Activated CD4-positive, alpha-beta T cell treated with anti-CD3 and anti-CD28 coated beads for 36 hours (primary cell): ENCODE data around the gene FAM72D. TPM values are rescaled to one million over a fixed set of nuclear protein-coding genes. Genes with fewer than 3 reads are reported as not detected.
"Not testable (repeated sequence)": the region's sequence is repeated elsewhere in the genome, so short reads cannot be mapped to it uniquely, and the experiment has no call there.

ENCODE experiments used
- ATAC-seq: fragments of 200-7000 bp; cut with Tn5 transposase; one replicate; pipeline ENCODE4 v1.10.0; 2021; ENCODE audit warnings: mild to moderate bottlenecking, moderate library complexity
- CTCF ChIA-PET: fragments of 350-600 bp; sonication (Branson Sonifier 250); formaldehyde crosslinking; loops from one replicate; lab custom pipeline; 2021; ENCODE audit warnings: antibody characterized with exemption; lab: Charles Lee
- POLR2A ChIA-PET: fragments of 350-600 bp; sonication (Branson Sonifier 250); formaldehyde crosslinking; loops from one replicate; lab custom pipeline; 2021; ENCODE audit warnings: antibody characterized with exemption, inconsistent platforms; lab: Charles Lee
- DNase-seq: peaks from one replicate; pipeline ENCODE4 v3.0.0-alpha.2; 2020
- H3K27ac Mint-ChIP-seq: one replicate; pipeline ENCODE4 v1.8.0; 2021; ENCODE audit warnings: mixed read lengths
- H3K27me3 Mint-ChIP-seq: one replicate; pipeline ENCODE4 v1.8.0; 2021; ENCODE audit warnings: mixed read lengths
- H3K36me3 Mint-ChIP-seq: one replicate; pipeline ENCODE4 v1.8.0; 2021; ENCODE audit warnings: low read depth, mixed read lengths
- H3K4me1 Mint-ChIP-seq: one replicate; pipeline ENCODE4 v1.8.0; 2021; ENCODE audit warnings: mixed read lengths
- H3K4me3 Mint-ChIP-seq: one replicate; pipeline ENCODE4 v1.8.0; 2021; ENCODE audit warnings: mild to moderate bottlenecking, moderate library complexity, mixed read lengths
- H3K9me3 Mint-ChIP-seq: one replicate; pipeline ENCODE4 v1.8.0; 2021; ENCODE audit warnings: low read depth, mixed read lengths
- intact Hi-C, 2 experiments: fragments of 100-400 bp; cut with DNase I in 1 of 2; cut with micrococcal nuclease in 1 of 2; formaldehyde crosslinking; loops; one replicate each; pipeline versions ENCODE4 v1.14.2 to v1.15.1; 2022 to 2024; cut with DNase I, micrococcal nuclease
- total RNA-seq, 2 experiments: library from RNA; stranded (reverse); gene quantifications; one replicate each; pipeline ENCODE4 v1.2.3, GENCODE V29; 2021

The FAM72D gene
- total RNA-seq, 2 experiments from 2014 or later = 25.9 to 33.0 TPM

DNA sequence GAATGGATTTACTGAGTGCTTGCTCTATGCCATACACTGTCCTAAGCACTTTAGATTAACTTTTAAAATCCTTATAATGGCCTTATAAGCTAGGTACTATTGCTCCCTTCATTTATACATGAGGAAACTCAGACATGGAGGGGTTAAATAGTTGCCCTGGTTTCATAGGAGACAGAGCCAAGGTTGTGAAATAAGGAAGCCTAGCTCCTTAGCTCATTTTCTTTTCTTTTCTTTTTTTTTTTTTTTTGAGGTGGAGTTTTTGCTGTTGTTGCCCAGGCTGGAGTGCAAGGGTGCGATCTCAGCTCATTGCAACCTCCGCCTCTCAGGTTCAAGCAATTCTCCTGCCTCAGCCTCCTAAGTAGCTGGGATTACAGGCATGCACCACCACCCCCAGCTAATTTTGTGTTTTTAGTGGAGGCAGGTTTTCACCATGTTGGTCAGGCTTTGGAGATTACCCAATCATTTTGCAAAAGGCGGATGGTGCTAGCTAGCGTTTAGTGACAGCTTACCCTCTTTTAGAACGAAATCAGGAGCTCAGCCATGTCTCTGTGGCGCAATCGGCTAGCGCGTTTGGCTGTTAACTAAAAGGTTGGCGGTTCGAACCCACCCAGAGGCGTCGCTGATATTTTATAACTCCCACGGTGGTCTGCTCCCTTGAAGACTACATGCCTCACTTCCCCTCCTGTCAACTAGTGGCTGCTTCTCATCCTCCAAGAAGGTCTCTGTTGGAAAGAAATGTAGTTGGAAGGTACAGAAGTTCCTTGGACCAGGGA lies 33.1 kb downstream of the FAM72D start:
- H3K27me3 Mint-ChIP-seq, H3K9me3 Mint-ChIP-seq, H3K27ac Mint-ChIP-seq, H3K36me3 Mint-ChIP-seq, POLR2A ChIA-PET, H3K4me3 Mint-ChIP-seq, H3K4me1 Mint-ChIP-seq, DNase-seq, intact Hi-C loops, ATAC-seq, CTCF ChIA-PET: not testable (repeated sequence)

DNA sequence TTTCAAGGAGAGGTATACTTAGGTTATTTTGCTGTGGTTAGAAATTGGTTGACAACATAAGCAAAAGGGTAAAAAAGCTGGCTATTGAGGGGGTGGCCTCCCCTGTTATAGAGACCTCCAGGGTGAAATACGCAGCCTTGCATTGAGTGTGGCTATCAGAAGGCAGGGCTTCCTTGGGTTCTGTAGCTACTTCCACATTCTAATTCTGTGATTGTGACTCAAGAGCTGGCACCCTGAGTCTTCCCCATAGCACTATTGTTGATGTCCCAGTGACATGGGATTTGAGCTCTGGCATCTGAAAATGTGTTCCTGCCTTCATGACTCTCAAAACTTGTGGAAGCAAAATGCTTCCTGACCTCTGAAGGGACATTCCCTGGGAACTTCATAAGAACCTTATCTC lies 38.7 kb downstream of the FAM72D start:
- H3K27ac Mint-ChIP-seq, intact Hi-C loops, H3K9me3 Mint-ChIP-seq, H3K4me1 Mint-ChIP-seq, CTCF ChIA-PET, POLR2A ChIA-PET, DNase-seq, H3K4me3 Mint-ChIP-seq, H3K36me3 Mint-ChIP-seq, ATAC-seq, H3K27me3 Mint-ChIP-seq: not testable (repeated sequence)

DNA sequence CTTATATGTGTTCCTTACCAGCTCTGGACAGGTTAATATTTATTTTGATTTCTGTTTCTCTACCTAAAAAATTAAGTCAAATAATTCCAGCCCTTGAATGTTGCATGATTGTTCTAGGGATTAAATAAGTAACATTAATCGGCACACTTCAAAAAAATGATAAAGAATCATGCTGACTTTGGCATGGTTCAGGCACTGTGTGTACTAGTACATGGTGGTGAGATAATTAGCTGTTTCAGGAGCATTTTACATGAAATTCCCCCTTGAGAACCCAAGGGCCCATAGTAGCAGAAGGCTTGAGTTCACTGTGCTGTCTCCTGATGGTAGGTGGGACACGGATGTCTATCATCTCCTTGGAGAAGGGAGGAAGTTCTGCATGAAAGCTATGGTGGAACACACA lies 44.8 kb downstream of the FAM72D start:
- H3K27me3 Mint-ChIP-seq, POLR2A ChIA-PET, intact Hi-C loops, DNase-seq, H3K9me3 Mint-ChIP-seq, H3K4me1 Mint-ChIP-seq, H3K4me3 Mint-ChIP-seq, H3K27ac Mint-ChIP-seq, ATAC-seq, H3K36me3 Mint-ChIP-seq, CTCF ChIA-PET: not testable (repeated sequence)

DNA sequence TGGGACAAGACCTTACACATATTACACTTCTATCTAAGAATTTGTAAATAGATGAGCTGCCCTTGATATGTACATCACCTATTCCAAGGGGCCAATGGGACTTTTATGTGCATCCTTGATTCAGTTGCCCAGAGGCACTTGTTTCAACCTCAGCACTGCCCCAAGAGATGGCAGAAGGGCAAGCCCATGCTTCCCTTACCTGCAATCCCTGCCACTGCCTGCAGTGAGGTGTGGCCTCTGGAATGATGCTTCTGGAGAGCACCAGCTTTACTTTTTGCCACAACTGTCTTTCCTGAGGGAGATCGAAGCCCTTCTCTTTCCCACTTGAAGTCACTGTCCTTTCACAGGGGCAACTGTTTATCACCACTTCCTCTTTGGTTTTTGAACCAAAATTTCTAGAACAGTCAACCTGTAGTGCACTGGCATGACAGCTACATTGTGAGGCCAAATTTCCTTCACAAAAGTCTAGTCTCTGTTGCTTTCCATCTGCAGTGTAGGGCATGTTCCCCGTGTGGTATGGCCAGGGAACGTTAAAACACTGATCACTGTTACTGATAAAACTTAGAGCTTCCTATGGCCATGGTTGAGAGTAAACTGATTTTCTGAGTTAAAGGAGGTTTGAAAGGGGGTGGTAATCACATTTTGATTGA lies 48.6 kb downstream of the FAM72D start:
- DNase-seq, CTCF ChIA-PET, intact Hi-C loops, ATAC-seq, H3K4me1 Mint-ChIP-seq, POLR2A ChIA-PET, H3K27ac Mint-ChIP-seq, H3K4me3 Mint-ChIP-seq, H3K36me3 Mint-ChIP-seq, H3K9me3 Mint-ChIP-seq, H3K27me3 Mint-ChIP-seq: not testable (repeated sequence)

DNA sequence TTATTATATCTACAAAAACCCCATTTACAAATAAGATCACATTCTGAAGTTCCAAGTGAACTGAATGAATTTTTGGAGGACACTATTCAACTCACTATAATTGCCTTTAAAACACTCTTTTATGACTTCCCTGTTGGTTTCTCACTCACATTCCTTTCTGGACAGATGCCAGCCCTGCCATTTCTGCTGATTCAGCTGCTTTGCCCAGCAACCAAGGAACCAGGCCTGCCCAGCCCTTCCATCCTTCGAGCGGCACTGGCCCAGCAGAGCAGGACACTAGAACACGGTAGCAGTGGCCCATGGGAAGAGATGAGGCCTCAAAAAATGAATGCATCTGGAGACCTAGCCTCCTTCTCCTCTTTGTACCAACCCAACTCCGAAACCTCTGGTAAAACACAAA lies 50.5 kb downstream of the FAM72D start:
- POLR2A ChIA-PET, H3K27ac Mint-ChIP-seq, H3K27me3 Mint-ChIP-seq, H3K4me3 Mint-ChIP-seq, ATAC-seq, H3K4me1 Mint-ChIP-seq, H3K36me3 Mint-ChIP-seq, CTCF ChIA-PET, DNase-seq, intact Hi-C loops, H3K9me3 Mint-ChIP-seq: not testable (repeated sequence)

DNA sequence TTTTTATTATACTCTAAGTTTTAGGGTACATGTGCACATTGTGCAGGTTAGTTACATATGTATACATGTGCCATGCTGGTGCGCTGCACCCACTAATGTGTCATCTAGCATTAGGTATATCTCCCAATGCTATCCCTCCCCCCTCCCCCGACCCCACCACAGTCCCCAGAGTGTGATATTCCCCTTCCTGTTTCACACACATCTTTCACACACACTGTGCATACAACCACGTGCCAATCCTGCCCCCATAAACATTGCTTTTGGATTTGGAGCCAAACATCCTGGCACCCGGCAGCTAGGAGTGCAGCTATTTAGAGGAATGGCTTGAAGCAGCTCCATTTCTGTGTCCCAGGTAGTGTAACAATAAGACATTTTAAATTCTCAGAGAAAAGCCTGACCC lies 51.4 kb downstream of the FAM72D start:
- H3K4me3 Mint-ChIP-seq, DNase-seq, ATAC-seq, H3K36me3 Mint-ChIP-seq, CTCF ChIA-PET, intact Hi-C loops, H3K4me1 Mint-ChIP-seq, H3K27me3 Mint-ChIP-seq, H3K27ac Mint-ChIP-seq, POLR2A ChIA-PET, H3K9me3 Mint-ChIP-seq: not testable (repeated sequence)

DNA sequence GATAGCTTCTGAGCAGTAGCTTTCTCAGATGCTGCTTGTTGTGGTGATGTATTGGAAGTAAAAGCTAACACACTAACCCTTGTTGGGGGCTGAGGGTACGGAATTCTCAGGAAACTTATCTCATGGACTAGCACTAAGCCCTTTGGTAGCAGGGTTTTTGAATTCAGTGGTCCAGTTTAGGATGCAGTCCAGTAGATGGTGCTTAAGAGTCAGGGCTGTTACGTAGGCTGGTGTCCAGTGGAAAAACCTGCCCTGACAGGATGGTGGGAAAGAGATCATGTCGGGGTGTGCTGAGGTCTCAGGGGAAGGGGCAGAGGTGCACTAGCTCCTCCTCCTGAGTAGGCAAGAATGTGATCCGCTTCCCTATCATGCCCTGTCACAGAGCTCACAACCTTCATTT lies 59.6 kb downstream of the FAM72D start:
- H3K4me1 Mint-ChIP-seq, intact Hi-C loops, H3K27ac Mint-ChIP-seq, ATAC-seq, H3K9me3 Mint-ChIP-seq, POLR2A ChIA-PET, H3K36me3 Mint-ChIP-seq, CTCF ChIA-PET, DNase-seq, H3K27me3 Mint-ChIP-seq, H3K4me3 Mint-ChIP-seq: not testable (repeated sequence)

DNA sequence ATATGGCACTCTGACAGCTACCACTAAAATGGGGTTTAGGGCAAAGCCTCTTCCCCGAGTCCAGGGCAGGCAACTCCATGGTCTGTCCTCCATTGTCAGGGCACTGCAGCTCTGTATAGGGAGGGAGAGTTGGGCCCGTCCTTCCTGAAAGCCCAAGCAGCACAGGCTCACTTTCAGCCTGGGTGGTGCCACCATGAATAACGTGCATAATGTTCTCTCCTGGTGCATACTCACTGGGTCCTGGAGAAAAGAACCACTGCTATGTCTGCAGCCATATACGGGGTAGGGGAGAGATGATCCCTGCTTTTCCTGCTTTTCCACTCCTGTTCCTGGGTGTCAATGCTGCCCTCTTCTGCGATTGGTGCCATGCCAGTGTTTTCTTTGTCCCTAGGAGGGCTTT lies 60.1 kb downstream of the FAM72D start:
- POLR2A ChIA-PET, H3K36me3 Mint-ChIP-seq: not testable (repeated sequence)

DNA sequence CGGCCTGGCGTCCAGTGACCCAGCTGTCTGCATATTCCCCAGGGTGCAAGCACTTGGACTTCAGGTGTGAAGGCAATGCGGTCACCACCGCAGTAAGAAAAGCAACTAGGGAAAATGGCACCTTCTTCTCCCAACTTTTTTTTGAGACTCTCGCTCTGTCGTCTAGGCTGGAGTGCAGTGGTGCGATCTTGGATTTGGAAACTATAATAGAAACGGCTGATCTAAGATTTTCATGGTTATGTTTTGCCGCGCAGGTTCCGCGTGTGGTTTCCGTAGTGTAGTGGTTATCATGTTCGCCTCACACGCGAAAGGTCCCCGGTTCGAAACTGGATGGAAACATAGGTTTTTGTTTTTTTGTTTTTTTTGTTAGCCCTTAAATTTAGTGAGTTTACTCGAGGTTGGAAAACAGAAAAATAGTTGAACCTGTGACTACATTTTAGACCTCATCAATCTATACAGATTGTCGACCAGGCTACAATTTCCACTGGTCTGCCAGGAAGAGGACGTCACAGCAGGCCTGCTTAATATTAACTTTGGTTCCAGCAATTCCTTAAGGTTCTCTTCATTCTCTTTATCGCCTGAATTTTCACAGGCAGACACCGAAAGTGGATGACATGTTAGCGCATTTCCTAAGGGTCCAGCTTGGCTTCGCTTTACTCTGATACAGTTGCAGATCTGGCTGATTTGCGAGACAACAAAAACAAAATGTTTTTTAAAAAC lies 61.3 kb downstream of the FAM72D start:
- H3K36me3 Mint-ChIP-seq, intact Hi-C loops, H3K27me3 Mint-ChIP-seq, H3K9me3 Mint-ChIP-seq, CTCF ChIA-PET, H3K4me1 Mint-ChIP-seq, POLR2A ChIA-PET: not testable (repeated sequence)
- ATAC-seq = peak; percentile 21
- Mint-ChIP-seq H3K27ac (peak overlapping the region; percentile 58), H3K4me3 (peak overlapping the region; percentile 69)
- peak; percentile 65 for DNase-seq

More for the DNA sequence above, 60.1 kb downstream of the FAM72D start:
- H3K9me3 Mint-ChIP-seq, ATAC-seq, intact Hi-C loops, H3K27me3 Mint-ChIP-seq, H3K27ac Mint-ChIP-seq, CTCF ChIA-PET, H3K4me3 Mint-ChIP-seq, DNase-seq, H3K4me1 Mint-ChIP-seq: not testable (repeated sequence)

DNA sequence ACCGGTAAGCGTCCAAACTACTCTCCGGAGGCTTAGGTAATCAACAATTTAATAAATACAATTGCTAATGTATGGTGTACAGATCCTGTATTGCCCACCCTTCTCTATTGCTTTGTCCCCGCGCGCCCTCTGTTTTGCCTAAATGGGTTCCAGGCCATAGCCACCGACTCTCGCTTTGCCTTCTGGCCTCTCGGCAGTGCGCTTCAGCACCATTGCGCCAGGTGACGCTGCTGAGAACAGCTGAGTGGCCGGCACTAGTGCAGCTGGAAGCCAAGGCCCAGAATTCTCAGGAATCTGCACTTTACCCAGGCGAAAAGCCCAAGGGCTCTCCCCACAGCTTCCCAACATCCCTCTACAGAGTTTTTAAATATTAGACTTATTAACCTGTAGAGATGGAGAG lies 61.9 kb downstream of the FAM72D start:
- H3K27ac Mint-ChIP-seq, H3K4me1 Mint-ChIP-seq, intact Hi-C loops, H3K36me3 Mint-ChIP-seq, DNase-seq, POLR2A ChIA-PET, H3K27me3 Mint-ChIP-seq, H3K9me3 Mint-ChIP-seq, CTCF ChIA-PET, H3K4me3 Mint-ChIP-seq: not testable (repeated sequence)
- peak; percentile 33 for ATAC-seq

DNA sequence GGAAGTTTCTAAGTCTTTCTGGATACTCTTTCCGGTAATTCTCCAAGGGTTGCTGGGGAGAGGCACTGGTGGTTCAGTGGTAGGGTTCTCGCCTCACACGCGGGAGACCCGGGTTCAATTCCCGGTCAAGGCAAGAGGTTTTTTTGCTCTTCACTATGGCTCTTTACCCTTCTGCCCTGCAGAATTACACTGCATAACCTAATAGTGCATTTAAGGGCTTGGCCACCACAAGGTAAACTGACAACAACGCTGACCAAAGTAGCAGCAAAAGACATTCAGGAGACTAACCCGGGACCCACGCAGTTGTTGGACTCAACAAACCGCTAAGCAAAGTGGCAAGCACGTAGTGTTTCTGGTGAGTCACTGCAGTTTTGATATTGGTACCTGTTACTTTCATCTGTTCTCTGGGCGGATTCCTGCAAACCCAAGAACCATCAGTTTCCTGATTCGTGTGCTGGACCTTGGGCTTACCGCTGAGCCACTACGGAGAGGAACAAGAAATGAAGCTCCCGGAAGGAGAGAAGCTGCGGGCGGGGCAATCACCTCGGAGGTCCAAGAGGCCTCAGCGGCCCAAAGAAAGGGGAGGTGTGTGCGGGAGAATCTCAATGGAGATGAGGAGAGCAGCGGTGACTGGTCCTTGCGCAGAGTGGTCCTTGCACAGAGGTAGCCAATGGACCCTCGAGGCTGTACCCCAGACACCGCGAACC lies 65.4 kb downstream of the FAM72D start:
- DNase-seq, H3K4me1 Mint-ChIP-seq, intact Hi-C loops, CTCF ChIA-PET, H3K27ac Mint-ChIP-seq, POLR2A ChIA-PET, H3K9me3 Mint-ChIP-seq, H3K27me3 Mint-ChIP-seq, H3K36me3 Mint-ChIP-seq, H3K4me3 Mint-ChIP-seq: not testable (repeated sequence)
- peak; percentile 78 for ATAC-seq
